Midbrain (tissue), 1 donor: ENCODE measurements around the gene BCOR.

Experiments
- DNase-seq: peaks from one replicate; lab custom pipeline; 2025; lab: John Stamatoyannopoulos, UW

Gene BCOR

GRCh38 chrX:40063555-40063954, 34.2 kb downstream of the BCOR start:
- no peak for DNase-seq

- DNase-seq: peak; percentile 33
Measured at GRCh38 chrX:40062525-40063155, 35.1 kb downstream of the BCOR start.

DNA sequence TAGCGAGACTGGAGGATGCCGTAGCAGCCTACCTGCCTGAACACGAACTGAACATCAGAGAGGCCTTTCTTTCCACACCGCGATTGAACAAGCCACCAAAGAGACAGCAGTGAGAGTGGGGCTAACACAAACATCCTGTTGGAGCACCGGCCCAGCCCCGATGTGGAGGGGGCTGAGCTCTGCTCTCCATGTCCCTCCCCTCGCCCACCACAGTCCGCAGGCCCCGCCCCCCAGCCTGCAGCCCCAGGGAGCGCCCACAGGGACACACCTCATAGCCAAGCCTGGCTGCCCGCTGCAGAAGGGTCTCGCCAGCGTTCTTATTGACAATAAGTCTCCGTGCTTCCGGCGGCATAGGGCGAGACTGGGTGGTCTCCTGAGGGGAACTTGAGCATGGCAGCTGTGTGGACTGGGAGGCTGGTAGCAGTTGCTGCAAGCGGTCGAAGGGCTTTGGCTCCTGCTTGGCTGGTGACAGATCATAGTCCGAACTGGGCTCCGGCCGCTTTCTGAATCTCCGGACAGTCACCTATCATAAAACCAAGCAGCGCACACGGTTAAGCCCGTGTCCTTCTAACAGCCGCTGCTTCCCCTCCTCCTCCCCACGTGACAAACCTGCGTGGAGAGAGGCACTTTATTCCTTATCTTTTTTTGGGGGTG, 35.8 kb downstream of the BCOR start:
- no peak for DNase-seq

- DNase-seq: no peak
Measured at GRCh38 chrX:40061005-40061404, 36.8 kb downstream of the BCOR start.

- no peak for DNase-seq
Measured at GRCh38 chrX:40060356-40060845, 37.4 kb downstream of the BCOR start.

- DNase-seq: peak; percentile 25
Measured at GRCh38 chrX:40058719-40059118, 39.0 kb downstream of the BCOR start.

DNA sequence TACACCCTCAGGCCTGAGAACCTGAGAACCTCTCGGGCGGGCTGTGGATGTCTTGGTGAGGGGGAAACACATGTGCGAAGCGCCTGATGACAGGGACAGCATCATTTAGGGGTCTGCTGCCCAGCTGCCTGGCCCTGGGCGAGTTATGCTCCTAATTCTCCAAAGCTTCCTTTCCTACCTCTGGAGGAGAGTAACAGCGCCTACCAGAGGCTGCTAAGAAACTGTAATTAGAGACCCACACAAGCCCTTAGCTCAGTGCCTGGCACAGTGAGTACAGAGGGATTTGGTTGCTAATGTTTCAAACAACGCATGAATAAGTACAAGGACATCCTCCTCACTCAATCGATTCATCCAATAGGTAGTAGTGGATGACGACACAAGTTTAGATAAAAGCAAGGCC, 40.4 kb downstream of the BCOR start:
- DNase-seq: no peak

GRCh38 chrX:40056420-40056819, 41.3 kb downstream of the BCOR start:
- no peak for DNase-seq

DNA sequence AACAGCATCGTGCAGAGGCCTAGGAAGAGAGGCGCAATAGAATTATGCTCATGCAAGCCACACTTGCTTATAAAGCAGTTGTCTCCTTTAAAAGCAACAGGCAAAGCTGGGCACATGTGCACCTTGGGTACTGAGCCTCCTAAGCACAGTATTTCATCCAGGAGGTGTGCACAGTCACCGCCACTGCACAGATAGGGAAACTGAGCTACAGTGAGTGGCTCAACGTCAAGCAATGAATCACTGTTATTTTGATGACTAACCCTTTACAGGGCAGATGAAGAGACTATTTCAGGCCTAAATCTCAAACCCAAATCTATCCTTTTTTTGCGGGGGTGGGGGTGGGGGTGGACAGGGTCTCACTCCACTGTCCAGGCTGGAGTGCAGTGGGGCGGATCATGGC, 42.3 kb downstream of the BCOR start:
- DNase-seq: no peak

DNA sequence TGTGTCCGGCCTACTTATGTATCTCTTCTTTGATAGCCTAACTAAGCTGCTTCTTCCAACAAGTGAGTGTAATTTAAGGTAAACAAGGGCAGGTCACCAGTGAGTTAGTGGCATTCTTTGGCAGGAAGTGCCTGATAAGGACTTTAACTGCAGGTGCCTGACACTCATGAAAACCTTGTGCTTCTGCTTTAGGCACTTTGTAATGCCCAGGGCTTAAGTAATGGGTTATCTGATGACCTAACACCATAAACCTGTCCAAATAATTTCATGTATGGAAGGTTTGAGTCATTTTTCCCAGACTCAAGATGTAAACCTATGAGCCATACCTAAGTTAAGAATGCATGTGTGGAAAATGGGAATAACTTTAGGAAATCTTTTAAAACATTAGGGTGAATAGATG, 43.0 kb downstream of the BCOR start:
- no peak for DNase-seq

- no peak for DNase-seq
Measured at GRCh38 chrX:40050532-40050931, 47.2 kb downstream of the BCOR start.

DNA sequence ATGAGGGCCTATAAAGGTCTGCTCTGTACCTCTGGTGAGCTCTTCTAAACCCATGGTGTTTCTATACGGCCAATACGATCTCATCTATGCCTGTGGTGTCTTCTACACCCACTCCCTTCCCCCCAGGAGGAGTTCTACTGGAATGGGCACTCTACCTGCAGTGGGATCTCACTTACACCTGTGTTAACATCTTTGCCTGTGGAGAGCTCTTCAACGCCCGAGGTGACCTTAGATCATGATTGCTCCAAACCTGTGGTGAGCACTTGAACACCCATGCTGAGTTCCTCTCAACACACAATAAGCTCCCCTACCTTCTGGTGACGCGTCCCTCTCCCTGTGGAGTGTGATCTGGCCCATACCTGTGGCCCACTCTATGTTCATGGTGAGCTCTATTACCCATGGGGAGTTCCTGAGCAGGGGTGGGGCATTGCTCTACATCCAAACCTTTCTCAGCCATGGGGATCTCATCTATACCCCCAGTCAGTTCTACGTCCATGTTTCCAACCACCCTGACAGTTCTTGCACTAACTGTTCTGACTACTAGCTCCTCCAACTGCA, 48.6 kb downstream of the BCOR start:
- no peak for DNase-seq

GRCh38 chrX:40047485-40047884, 50.3 kb downstream of the BCOR start:
- DNase-seq: no peak

DNA sequence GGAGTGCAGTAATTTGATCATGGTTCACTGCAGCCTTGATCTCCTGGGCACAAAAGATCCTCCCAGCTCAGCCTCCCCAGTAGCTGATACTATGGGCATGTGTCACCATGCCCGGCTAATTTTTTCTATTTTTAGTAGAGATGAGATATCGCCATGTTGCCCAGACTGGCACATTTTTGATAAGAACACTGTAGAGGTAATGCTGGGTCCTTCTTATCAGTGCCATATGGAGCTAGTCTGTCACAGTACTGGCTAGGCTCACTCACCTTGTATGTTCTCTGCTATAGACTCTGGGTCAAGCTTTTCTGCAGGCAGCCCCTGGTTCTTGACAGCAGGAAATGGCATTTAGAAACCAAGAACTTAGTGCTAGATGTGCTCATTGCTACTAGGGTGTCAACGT, 53.9 kb downstream of the BCOR start:
- DNase-seq: no peak

GRCh38 chrX:40041915-40042314, 55.8 kb downstream of the BCOR start:
- DNase-seq: no peak

DNA sequence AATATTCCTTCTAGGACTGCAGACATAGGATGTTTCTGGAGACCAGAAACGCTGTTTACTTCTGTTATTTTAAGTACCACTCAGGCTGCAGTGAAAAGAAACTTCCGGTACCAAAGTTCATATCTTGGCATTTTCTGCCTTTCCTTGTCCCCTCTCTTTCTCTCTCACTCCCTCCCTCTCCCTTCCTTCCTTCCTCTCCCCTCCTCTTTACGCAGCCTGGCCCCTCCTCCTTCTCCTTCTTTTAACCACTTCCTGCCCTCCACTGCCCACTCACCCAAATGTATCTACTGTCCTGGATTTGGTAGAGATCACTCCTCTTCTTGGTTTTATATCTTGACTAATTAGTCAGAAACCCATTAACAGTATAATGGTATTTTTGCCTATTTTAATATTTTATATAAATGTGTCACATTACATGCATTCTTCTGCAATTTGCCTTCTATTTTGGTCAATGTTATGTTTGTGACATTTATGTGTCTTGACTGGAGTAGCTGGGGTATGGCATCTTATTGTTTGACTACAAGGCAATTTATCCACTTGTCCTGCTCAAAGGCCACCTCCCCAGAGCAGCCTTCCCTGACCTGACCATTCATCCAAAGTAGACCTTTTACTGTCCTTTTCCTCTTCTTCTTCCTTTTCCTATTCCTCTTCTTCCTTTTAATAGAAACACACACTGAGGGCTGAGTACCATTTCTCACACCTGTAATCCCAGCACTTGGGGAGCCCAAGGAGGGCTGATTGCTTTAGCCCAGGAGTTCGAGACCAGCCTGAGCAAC, 56.9 kb downstream of the BCOR start:
- no peak for DNase-seq

DNA sequence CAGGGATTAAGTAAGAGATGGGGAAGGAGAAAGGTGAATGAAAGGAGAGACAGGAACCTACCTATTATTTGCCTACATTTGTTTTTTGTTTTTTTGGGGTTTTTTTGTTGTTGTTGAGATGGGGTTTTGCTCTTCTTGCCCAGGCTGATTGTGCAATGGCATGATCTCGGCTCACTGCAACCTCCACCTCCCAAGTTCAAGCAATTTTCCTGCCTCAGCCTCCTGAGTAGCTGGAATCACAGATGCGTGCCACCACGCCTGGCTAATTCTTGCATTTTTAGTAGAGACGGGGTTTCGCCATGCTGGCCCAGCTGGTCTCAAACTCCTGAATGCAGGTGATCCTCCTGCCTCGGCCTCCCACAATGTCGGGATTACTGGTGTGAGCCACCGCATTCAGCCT, 57.9 kb downstream of the BCOR start:
- no peak for DNase-seq

- DNase-seq: no peak
Measured at GRCh38 chrX:40037367-40037766, 60.4 kb downstream of the BCOR start.

DNA sequence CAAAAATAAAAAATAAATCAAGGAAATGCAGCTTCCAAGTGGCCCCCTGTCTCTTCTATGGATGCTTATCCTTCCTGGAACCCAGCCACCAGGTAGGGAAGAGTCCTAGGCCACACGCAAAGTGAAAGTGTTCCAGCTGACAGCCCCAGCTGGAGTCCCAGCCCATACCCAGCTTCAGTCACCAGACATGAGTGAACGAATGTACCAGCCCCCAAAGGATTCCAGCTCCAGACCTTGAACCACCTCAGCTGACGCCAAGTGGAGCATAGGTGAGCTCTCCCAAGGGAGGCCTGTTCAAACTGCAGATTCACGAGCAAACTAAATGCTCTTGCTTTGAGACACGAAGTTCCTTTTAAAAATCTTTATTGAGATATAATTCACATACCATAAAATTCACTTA, 62.0 kb downstream of the BCOR start:
- no peak for DNase-seq

- DNase-seq: no peak
Measured at GRCh38 chrX:40031911-40032310, 65.8 kb downstream of the BCOR start.

- no peak for DNase-seq
Measured at GRCh38 chrX:40030205-40030604, 67.6 kb downstream of the BCOR start.

DNA sequence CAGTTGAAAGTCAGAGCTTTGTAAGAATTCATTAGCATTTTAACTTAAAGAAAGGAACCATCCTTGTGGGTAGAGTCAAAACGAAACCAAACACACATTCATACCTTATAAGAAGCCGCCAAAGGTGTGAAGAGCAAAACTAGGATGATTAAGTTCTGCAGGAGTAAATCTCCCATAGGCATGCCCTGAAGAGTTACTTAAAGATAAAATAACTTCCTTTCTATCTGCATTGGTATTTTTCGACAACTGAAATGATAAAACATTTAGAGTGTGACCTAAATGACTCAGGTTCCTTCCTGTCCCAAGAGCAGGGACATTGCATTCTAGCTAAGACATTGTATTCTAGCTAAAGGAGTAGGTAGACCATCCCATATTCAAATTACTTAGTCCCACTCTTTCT, 75.3 kb downstream of the BCOR start:
- DNase-seq: no peak

- no peak for DNase-seq
Measured at GRCh38 chrX:40021647-40022046, 76.1 kb downstream of the BCOR start.
